Measurements from ENCODE around the gene MTMR4. TPM values are rescaled to one million over a fixed set of nuclear protein-coding genes. Genes with fewer than 3 reads are reported as not detected.

MTMR4 gene
- total RNA-seq, 2 donors from 2014 or later: 13.9 TPM

DNA sequence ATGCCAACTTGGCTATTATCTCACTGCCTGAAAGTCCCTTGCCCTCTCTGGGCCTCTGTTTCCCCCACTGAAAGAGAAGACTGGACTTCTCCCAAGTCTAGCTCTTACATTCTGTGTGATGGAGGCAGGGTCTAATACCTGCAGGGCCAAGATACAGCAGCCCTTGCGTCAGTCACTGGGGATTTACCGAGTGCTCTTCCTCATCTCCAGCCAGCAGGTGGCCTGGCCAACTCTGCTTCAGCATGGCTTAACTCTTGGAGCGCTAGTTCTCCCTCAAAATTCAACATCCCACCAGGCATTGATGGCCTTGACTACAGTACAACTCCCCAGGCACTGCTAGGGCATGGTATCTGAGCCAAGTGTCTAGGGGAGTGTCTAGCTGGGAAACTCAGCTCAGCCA lies 19.9 kb upstream of the MTMR4 start:
- Histone ChIP-seq H3K9me3 (no peaks in the 10 kb centered on the region), H3K27me3 (no peaks in the 10 kb centered on the region), H3K4me1 (peaks cover 0 to 69% of the 10 kb centered on the region in 2 donors), H3K36me3 (no peaks in the 10 kb centered on the region), H3K4me3 (no peak overlapping the region), H3K27ac (peak overlapping the region; percentile 49 to 54)
- TF ChIP-seq, protein P1, sequence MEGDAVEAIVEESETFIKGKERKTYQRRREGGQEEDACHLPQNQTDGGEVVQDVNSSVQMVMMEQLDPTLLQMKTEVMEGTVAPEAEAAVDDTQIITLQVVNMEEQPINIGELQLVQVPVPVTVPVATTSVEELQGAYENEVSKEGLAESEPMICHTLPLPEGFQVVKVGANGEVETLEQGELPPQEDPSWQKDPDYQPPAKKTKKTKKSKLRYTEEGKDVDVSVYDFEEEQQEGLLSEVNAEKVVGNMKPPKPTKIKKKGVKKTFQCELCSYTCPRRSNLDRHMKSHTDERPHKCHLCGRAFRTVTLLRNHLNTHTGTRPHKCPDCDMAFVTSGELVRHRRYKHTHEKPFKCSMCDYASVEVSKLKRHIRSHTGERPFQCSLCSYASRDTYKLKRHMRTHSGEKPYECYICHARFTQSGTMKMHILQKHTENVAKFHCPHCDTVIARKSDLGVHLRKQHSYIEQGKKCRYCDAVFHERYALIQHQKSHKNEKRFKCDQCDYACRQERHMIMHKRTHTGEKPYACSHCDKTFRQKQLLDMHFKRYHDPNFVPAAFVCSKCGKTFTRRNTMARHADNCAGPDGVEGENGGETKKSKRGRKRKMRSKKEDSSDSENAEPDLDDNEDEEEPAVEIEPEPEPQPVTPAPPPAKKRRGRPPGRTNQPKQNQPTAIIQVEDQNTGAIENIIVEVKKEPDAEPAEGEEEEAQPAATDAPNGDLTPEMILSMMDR (IDR thresholded peaks at IDR 0.05): no peak
- DNase-seq (ENCODE audit: low spot score): no peak

DNA sequence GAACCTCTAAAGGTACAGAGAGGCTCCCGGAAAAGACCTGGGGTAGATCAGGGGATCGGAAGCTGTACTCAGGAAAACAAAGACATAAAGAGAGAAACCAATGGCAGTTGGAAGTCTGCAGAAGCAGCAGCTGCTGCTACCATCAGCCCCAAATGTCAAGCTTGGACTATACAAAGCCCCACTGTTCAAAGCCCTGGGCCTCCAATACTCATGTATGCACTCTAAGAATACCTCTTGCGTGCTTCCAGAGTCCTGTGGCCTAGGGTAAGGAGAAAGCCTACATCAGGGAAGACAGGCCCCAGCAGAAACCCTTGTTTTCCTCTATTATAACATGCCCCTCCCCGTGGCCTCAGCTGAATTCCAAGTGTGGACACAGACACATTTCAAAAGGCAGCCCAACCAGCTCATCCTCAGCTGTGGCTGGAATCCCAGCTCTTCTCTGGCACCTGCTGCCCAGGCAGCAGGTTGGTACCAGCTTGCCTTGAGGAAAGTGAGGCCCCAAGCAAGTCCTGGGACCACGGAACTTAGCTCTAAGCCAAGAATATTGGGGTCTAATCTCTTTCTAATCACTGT lies 19.3 kb upstream of the MTMR4 start:
- TF ChIP-seq, protein P1 (IDR thresholded peaks at IDR 0.05): no peak

DNA sequence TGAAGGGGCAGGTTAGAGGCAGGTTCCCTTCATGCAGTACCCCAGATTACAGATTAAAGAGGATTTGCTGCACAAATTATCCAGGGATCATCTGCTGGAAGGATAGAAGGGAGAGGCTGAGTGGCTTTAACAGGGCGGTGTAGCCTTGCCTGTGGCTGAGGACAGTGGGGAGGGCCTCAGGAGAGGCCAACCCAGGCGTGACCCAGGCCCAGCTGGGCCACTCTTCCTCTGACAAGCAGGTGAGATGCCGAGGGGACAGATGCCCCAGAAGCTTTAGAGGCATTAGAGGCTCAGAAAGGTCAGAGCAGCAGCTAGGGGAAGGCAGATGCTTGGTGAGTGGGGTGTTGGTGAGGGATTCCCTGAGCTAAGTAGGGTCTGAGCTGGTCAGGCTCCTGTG lies 18.1 kb upstream of the MTMR4 start:
- DNase-seq (ENCODE audit: low spot score): no peak
- Histone ChIP-seq H3K36me3 (no peaks in the 10 kb centered on the region), H3K4me1 (peaks cover 0 to 75% of the 10 kb centered on the region in 2 donors), H3K27ac (peak overlapping the region in 1 of 2 donors; percentile 64), H3K4me3 (peak overlapping the region in 1 of 2 donors; percentile 67), H3K27me3 (no peaks in the 10 kb centered on the region), H3K9me3 (no peaks in the 10 kb centered on the region)
- TF ChIP-seq, protein P1 (IDR thresholded peaks at IDR 0.05): no peak

More for the DNA sequence above, 19.3 kb upstream of the MTMR4 start:
- no peaks in the 10 kb centered on the region for H3K27me3 ChIP-seq
- DNase-seq (ENCODE audit: low spot score): no peak
- H3K27ac ChIP-seq: no peak overlapping the region
- no peaks in the 10 kb centered on the region for H3K9me3 ChIP-seq
- H3K36me3 ChIP-seq: no peaks in the 10 kb centered on the region
- H3K4me1 ChIP-seq: peaks cover 0 to 69% of the 10 kb centered on the region in 2 donors
- no peak overlapping the region for H3K4me3 ChIP-seq

DNA sequence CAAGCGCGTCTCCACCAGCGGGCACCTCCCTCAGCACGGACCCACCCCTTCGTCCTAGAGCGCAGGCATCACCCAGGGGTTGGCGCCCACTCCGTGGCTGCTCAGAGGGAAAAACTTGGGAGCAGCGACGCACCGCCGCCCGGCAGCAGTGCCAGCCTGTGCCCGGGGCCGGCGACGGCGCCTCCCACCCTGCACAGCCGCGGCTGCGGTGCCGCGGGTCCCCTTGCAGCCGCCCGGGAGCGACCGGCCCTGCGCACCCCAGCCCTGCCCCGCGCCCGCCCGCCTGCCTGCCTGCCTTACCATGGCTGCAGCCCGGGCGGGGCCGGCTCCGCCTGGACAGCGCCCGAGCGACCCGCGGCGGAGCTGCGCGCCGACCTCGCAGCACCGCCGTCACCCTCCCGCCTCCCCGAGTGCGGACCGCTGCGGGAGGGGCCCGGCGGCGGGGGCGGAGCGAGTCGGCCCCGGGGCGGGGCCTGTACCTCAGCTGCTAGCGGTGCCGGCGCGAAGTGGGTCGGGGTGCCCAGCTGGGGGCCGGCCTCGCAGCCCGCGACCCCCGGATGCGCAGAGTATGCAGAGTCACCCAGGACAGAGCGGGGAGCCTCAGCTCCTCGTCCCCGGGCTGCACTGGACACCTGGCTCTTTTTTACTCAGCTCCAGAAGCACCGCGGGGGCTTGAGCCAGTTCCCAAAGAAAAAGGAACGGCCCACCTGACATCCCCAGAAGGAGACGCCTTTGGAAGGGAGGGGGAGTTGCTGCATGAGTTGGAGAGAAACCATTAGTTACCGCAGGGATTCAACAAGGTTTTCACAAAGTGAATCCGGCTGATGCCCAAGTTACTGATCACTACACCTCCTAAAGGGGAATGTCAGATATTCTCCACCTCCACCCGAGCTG lies 17.5 kb upstream of the MTMR4 start:
- Histone ChIP-seq H3K9me3 (no peaks in the 10 kb centered on the region), H3K4me1 (peaks cover 0 to 78% of the 10 kb centered on the region in 2 donors), H3K36me3 (no peaks in the 10 kb centered on the region), H3K27me3 (no peaks in the 10 kb centered on the region), H3K4me3 (peak overlapping the region; percentile 42 to 67), H3K27ac (peak overlapping the region; percentile 59 to 75)
- TF ChIP-seq, protein P1 (IDR thresholded peaks at IDR 0.05): no peak
- no peak for DNase-seq (ENCODE audit: low spot score)

DNA sequence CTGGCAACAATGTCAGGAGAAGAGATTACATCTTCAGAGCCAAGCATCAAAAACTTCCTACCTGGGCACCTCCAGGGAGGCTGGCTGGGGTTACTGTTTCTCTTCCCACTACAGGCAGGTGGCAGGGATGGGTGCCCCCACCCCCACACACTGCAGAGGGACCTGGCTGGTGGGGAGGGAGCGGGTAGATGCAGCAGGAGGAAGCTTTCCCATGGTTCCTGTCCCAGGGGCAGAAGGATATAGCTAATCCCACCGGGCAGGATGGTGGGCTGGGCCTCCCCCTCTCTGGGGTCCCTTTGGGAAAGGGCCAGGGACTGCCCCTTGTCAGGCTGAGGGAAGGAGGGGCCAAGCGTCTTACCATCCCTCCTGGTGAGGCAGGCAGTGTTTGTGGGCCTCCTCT lies 16.7 kb upstream of the MTMR4 start:
- TF ChIP-seq, protein P1 (IDR thresholded peaks at IDR 0.05): no peak
- no peak for DNase-seq (ENCODE audit: low spot score)
- no peaks in the 10 kb centered on the region for H3K27me3 ChIP-seq
- no peaks in the 10 kb centered on the region for H3K9me3 ChIP-seq
- H3K27ac ChIP-seq: peak overlapping the region; percentile 50 to 75
- H3K4me3 ChIP-seq: peak overlapping the region; percentile 42 to 67
- peaks cover 0 to 79% of the 10 kb centered on the region in 2 donors for H3K4me1 ChIP-seq
- H3K36me3 ChIP-seq: no peaks in the 10 kb centered on the region
